GM18508 (cell line): ENCODE data around the gene ARMH3.

Experiments used
- ATAC-seq: cut with Tn5 transposase; IDR thresholded peaks from one replicate; pipeline ENCODE4 v1.9.1; 2021; ENCODE audit warnings: moderate number of reproducible peaks; ENCODE audit not compliant: insufficient read depth, unreplicated experiment

ARMH3 gene

DNA sequence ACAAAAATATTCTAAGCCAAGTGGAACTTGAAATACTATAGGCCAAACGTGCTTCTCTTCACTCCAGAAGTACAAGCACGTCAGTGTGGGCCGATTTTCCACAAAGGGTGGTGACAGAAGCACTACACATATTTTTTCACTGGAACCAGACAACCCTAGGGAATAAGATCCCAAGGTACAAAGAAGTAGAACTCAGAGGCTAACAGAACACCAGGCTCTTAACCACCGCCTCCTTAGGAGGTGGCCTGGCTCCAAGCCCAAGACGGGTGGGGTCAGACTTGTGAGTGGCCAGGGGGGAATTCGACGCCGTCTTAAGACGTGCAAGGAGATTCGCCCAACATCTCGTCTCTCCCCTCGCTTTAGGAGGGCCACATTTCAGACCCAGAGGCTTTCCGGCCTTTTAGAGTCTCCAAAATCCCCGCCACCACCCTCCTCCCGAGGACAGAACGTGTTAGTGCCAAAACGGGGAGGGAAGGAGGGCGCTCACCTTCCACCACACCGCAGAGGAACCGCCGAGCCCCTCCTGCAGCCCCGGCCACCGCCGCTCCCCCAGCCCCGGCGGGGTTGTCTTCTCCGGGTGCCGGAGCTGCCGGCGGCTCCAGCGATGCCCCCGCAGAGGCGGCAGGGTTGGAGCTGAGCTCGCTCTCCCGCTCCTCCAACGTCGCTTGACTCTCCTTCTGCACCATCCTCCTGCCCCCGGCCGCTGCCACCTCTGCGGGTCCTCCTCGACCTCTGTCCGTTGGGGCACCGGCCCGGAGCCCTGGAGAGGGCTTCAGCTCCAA, 238.4 kb downstream of the ARMH3 start:
- ATAC-seq, result no peak

GRCh38 chr10:101816913-101817336, 239.0 kb downstream of the ARMH3 start:
- ATAC-seq, result no peak

DNA sequence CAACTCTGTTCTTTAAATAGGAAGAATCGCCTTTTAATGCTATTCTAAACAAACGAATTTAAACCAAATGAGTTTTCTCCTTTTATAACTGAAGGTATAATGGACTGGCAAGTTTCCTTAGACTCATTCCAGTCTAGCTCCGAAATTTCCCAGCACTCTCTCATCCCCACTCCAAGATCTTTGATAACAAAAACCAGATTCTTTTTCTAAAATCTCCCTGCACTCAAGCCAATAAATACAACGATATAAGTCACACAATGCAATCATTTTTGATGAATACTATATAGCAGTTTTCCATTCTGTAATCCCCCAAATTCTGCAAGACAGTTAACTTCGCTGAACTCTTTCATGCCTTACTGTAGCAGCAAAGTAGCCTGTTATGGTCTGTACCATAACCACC, 239.6 kb downstream of the ARMH3 start:
- no peak for ATAC-seq

DNA sequence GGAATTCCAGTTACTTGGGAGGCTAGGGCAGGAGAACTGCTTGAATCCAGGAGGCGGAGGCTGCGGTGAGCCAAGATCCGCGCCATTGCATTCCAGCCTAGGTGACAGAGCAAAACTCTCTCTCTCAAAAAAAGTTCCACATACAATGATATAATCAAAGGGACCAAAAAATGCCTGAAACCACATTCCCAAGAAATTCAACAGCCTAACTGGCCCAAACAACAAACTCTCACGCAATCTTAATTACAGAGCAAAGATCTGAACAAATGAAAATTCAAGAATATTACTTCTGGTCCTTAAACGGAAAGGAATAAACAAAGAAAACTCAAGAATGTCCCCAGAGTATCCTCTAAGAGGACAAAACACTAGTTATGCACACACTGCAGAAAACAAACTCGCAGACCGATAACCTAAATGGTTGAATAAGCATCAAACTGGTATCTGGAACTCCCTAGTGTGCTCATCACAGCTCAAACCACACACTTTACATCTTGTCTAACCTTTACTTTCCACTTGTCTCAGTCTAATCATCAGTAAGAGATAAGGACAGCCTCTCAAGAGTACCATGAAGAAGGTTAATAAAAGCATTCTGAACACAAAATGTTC, 241.4 kb downstream of the ARMH3 start:
- ATAC-seq, result no peak

- ATAC-seq, result no peak
Observed at GRCh38 chr10:101812606-101813005, 243.4 kb downstream of the ARMH3 start.

DNA sequence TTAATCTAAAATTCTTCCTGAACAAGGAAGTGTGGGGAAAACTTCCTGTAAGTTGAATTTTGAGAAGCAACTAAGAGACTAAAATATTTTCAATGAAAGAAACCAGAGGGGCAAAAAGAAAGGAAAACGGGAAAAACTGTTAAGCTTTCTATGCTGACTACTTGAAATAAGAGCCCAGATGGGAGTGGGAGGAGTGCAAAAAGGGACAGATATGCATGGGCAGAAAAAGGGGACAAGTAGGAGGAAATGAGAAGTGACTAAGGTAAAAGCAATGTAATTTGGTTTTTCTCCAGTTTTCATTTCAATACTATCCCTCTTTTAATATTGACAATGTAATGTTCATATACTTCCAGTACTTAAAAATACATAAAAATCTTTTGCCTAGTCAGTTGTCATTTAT, 248.8 kb downstream of the ARMH3 start:
- no peak for ATAC-seq

DNA sequence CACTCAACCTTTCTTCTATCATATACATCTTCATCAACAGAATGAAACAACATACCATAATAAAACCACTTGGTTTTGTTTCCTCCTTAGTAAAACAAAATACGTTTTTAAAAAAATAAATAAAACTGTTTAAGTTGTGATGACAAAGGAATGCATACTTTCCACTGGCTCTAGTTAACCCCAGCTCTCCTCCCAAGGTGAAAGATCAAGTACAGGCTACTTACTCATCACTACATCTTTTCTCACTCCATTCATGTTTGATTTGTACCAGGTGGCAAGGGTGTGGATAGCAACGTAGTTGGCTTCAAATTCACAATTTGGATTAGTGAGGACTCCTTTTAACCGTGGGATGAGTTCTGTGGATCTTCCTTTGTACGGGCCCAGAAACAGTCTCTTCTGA, 252.5 kb downstream of the ARMH3 start:
- no peak for ATAC-seq

DNA sequence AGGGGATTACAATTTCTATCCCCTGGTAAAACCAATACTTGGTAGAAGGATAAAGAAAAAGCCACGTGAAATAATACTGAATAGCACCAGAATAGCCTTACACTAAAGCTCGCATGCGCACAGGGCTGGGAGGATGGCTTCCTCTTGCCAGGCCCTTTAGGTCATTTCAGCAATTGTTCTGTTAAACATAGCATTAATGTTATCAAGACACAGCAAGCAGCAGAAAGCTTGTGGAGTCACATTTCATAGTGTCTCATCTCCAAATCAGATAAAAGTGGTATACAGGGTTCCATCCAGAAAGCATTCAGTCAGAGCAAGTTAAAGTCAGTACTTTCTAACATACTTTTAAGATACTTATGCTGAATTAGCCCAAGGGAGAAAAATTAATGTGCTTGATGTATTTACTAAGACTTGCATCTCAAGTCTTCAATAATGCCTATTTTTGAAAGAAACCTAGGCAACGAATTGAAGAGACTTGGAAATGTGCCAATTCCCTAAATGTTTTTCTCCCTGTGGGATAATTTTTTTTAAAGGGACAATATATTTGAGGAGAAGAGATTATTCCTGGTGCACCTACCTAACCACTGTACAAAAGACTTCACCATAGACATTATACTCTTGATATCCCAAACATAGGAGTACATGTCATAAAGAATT, 258.4 kb downstream of the ARMH3 start:
- ATAC-seq, result no peak
